WI38 (cell line): ENCODE measurements around the gene ELL.

Source experiments
- H3K4me3 ChIP-seq: 2 replicates; pipeline ENCODE4 v1.5.1; 2011; ENCODE audit warnings: low read depth, mild to moderate bottlenecking, control low read depth, low read length
- CTCF ChIP-seq: IDR thresholded peaks from 2 replicates; pipeline ENCODE4 v1.5.1; 2012; ENCODE audit warnings: low read depth, mild to moderate bottlenecking, control low read depth, low read length

ELL gene

GRCh38 chr19:18428787-18429674 is 92.8 kb downstream of the ELL start:
- no peak for TF ChIP-seq CTCF
- peak overlapping the region; percentile 42 for H3K4me3 ChIP-seq

- H3K4me3 ChIP-seq: no peak overlapping the region
- no peak for TF ChIP-seq CTCF
These were observed 93.6 kb downstream of the ELL start for GRCh38 chr19:18428173-18428786.

GRCh38 chr19:18427743-18428113 is 94.1 kb downstream of the ELL start:
- no peak for TF ChIP-seq CTCF
- H3K4me3 ChIP-seq: no peak overlapping the region

- TF ChIP-seq CTCF: no peak
- H3K4me3 ChIP-seq: no peak overlapping the region
These were observed 94.7 kb downstream of the ELL start for GRCh38 chr19:18427080-18427742.

- no peak overlapping the region for H3K4me3 ChIP-seq
- TF ChIP-seq CTCF: no peak
These were observed 95.5 kb downstream of the ELL start for GRCh38 chr19:18426416-18426767.

- H3K4me3 ChIP-seq: no peak overlapping the region
- TF ChIP-seq CTCF: no peak
These were observed 96.1 kb downstream of the ELL start for GRCh38 chr19:18425515-18426415.
